ENCODE results near the gene PTPN3. TPM values are rescaled to one million over a fixed set of nuclear protein-coding genes. Genes with fewer than 3 reads are reported as not detected.

Gene PTPN3
- total RNA-seq, 1 donor from 2014 or later: 2.4 TPM

- Mint-ChIP-seq H3K9me3 (no peaks in the 10 kb centered on the region), H3K27ac (no peak overlapping the region), H3K4me1 (peaks cover 17% of the 10 kb centered on the region), H3K36me3 (no peaks in the 10 kb centered on the region), H3K27me3 (ENCODE audit: insufficient read depth, low read depth) (peaks cover 3% of the 10 kb centered on the region), H3K4me3 (no peak overlapping the region)
- no peak for DNase-seq (ENCODE audit: low spot score)
- H3K4me1 ChIP-seq: peaks cover 4% of the 10 kb centered on the region
- no peak for TF ChIP-seq EZH2phosphoT487 (IDR thresholded peaks at IDR 0.05)
- TF ChIP-seq EZH2 (IDR thresholded peaks at IDR 0.05): no peak
- TF ChIP-seq, protein P1, sequence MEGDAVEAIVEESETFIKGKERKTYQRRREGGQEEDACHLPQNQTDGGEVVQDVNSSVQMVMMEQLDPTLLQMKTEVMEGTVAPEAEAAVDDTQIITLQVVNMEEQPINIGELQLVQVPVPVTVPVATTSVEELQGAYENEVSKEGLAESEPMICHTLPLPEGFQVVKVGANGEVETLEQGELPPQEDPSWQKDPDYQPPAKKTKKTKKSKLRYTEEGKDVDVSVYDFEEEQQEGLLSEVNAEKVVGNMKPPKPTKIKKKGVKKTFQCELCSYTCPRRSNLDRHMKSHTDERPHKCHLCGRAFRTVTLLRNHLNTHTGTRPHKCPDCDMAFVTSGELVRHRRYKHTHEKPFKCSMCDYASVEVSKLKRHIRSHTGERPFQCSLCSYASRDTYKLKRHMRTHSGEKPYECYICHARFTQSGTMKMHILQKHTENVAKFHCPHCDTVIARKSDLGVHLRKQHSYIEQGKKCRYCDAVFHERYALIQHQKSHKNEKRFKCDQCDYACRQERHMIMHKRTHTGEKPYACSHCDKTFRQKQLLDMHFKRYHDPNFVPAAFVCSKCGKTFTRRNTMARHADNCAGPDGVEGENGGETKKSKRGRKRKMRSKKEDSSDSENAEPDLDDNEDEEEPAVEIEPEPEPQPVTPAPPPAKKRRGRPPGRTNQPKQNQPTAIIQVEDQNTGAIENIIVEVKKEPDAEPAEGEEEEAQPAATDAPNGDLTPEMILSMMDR (IDR thresholded peaks at IDR 0.05): no peak
- H3K27ac ChIP-seq: no peak overlapping the region
- no peaks in the 10 kb centered on the region for H3K27me3 ChIP-seq
- H3K79me2 ChIP-seq (ENCODE audit: low read depth): no peaks in the 10 kb centered on the region
- H3K4me2 ChIP-seq: no peak overlapping the region
- H3K9me3 ChIP-seq (ENCODE audit: low read depth): no peaks in the 10 kb centered on the region
- no peaks in the 10 kb centered on the region for H3F3A ChIP-seq (ENCODE audit: low read depth)
- no peak overlapping the region for H3K9ac ChIP-seq
- H2AFZ ChIP-seq (replicated peaks): no peak overlapping the region
- H3K36me3 ChIP-seq: no peaks in the 10 kb centered on the region
- no peaks in the 10 kb centered on the region for H4K20me1 ChIP-seq (ENCODE audit: low read depth)
- H3K4me3 ChIP-seq: no peak overlapping the region
Measured at GRCh38 chr9:109433476-109433875, 64.6 kb downstream of the PTPN3 start.

GRCh38 chr9:109430231-109430630 is 67.9 kb downstream of the PTPN3 start:
- no peaks in the 10 kb centered on the region for H3F3A ChIP-seq (ENCODE audit: low read depth)
- Mint-ChIP-seq H3K36me3 (no peaks in the 10 kb centered on the region), H3K27me3 (ENCODE audit: insufficient read depth, low read depth) (peaks cover 6% of the 10 kb centered on the region), H3K4me3 (no peak overlapping the region), H3K9me3 (no peaks in the 10 kb centered on the region), H3K4me1 (peaks cover 40% of the 10 kb centered on the region), H3K27ac (no peak overlapping the region)
- TF ChIP-seq EZH2phosphoT487 (IDR thresholded peaks at IDR 0.05) (no peak), EZH2 (IDR thresholded peaks at IDR 0.05) (no peak)
- TF ChIP-seq, protein P1 (IDR thresholded peaks at IDR 0.05): no peak
- no peaks in the 10 kb centered on the region for H3K36me3 ChIP-seq
- H3K9me3 ChIP-seq (ENCODE audit: low read depth): no peaks in the 10 kb centered on the region
- no peak overlapping the region for H3K27ac ChIP-seq
- H3K9ac ChIP-seq: no peak overlapping the region
- H3K4me3 ChIP-seq: no peak overlapping the region
- H3K4me2 ChIP-seq: no peak overlapping the region
- no peaks in the 10 kb centered on the region for H3K79me2 ChIP-seq (ENCODE audit: low read depth)
- H2AFZ ChIP-seq (replicated peaks): no peak overlapping the region
- no peaks in the 10 kb centered on the region for H4K20me1 ChIP-seq (ENCODE audit: low read depth)
- H3K4me1 ChIP-seq: peaks cover 4% of the 10 kb centered on the region
- H3K27me3 ChIP-seq: no peaks in the 10 kb centered on the region
- no peak for DNase-seq (ENCODE audit: low spot score)

DNA sequence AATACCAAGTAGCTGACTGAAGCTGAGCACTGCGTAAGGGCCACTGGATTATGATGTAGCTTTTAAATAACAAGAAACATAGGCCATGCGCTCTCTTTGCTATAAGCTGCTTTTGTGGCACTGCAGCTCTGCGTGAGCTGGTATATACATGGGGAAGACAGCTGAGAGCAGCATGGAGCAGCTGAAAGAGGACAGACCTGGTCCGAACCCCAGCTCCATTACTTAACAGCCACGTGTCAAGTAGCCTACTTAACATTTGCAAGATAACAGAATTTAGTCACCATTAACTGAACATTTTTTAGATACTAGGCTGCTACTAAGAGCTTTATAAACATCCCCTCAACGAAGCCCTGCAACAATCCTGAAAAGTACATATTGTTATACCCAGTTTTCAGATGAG is 69.3 kb downstream of the PTPN3 start:
- Mint-ChIP-seq H3K27me3 (ENCODE audit: insufficient read depth, low read depth) (peaks cover 6% of the 10 kb centered on the region), H3K9me3 (no peaks in the 10 kb centered on the region)
- H3K36me3 ChIP-seq: no peaks in the 10 kb centered on the region

More for the DNA sequence above, 69.3 kb downstream of the PTPN3 start:
- Mint-ChIP-seq H3K27ac (no peak overlapping the region), H3K4me3 (no peak overlapping the region), H3K36me3 (no peaks in the 10 kb centered on the region), H3K4me1 (peaks cover 40% of the 10 kb centered on the region)
- H4K20me1 ChIP-seq (ENCODE audit: low read depth): no peaks in the 10 kb centered on the region
- no peak overlapping the region for H3K4me3 ChIP-seq
- H3K4me2 ChIP-seq: no peak overlapping the region
- H2AFZ ChIP-seq (replicated peaks): no peak overlapping the region
- no peak overlapping the region for H3K27ac ChIP-seq
- H3F3A ChIP-seq (ENCODE audit: low read depth): no peaks in the 10 kb centered on the region
- peaks cover 4% of the 10 kb centered on the region for H3K4me1 ChIP-seq
- DNase-seq (ENCODE audit: low spot score): no peak
- no peaks in the 10 kb centered on the region for H3K79me2 ChIP-seq (ENCODE audit: low read depth)
- no peaks in the 10 kb centered on the region for H3K27me3 ChIP-seq
- H3K9me3 ChIP-seq (ENCODE audit: low read depth): no peaks in the 10 kb centered on the region
- no peak overlapping the region for H3K9ac ChIP-seq
- TF ChIP-seq EZH2 (IDR thresholded peaks at IDR 0.05): no peak
- TF ChIP-seq EZH2phosphoT487 (IDR thresholded peaks at IDR 0.05): no peak
- TF ChIP-seq, protein P1 (IDR thresholded peaks at IDR 0.05): no peak
